ENCODE results near the gene TBX15.
"Not testable (repeated sequence)": the region's sequence is repeated elsewhere in the genome, so short reads cannot be mapped to it uniquely, and the experiment has no call there.

Gene TBX15

GRCh38 chr1:118958937-118959631, 29.1 kb downstream of the TBX15 start:
- DNase-seq (ENCODE audit: low read depth), result no peak
- no peak overlapping the region for H3K4me3 ChIP-seq (ENCODE audit: low read depth, low read length)
- no peak for TF ChIP-seq CTCF (IDR thresholded peaks at IDR 0.05; ENCODE audit: low read depth, low read length, missing control alignments)

DNA sequence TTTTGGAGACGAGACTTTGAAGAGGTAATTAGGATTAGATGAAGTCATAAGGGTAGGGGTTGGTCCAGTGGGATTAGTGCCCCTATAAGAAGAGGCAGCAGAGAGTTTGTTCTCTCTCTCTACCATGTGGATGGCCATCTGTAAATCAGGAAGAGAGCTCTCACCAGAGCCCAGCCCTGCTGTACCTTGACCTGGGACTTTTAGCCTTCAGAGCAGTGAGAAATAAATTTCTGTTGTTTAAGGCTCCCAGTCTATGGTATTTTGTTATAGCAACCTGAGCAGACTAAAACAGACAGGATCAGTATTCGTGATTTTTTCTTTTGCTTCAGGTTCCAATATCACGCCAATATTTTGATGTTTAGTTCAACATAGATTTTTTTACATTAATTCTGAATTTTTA, 30.0 kb downstream of the TBX15 start:
- no peak overlapping the region for H3K4me3 ChIP-seq (ENCODE audit: low read depth, low read length)
- TF ChIP-seq CTCF (IDR thresholded peaks at IDR 0.05; ENCODE audit: low read depth, low read length, missing control alignments), result no peak
- DNase-seq (ENCODE audit: low read depth), result no peak

- not testable (repeated sequence) for H3K4me3 ChIP-seq (ENCODE audit: low read depth, low read length); DNase-seq (ENCODE audit: low read depth)
Observed at GRCh38 chr1:118957579-118957978, 30.6 kb downstream of the TBX15 start.

DNA sequence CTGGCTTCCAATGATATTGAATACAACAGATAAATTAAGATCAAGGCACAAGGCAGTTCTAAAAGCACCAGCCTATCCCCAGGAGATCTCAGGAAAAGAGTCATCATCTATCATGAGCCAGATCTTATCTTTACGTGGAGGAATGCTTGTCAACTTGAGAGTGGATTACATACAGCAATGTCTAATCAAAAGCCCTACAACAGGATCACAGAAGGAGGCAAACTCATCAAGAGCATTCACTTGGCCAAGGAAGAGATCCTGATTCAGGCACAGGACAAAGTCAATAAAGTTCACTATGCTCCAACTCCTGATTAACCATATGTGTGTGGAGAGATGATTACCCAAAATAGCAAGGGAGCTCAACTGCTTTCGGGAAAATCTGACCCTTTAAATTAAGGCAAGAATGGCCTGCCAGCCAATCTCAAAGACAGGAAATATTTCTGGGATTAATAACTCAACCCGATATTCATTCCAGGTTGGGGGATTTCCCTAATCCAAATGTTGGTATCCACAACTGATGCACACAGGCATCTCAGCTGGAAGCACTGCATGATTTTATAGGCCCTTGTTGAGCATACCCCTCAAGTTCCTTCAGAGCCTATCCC, 33.7 kb downstream of the TBX15 start:
- no peak for DNase-seq (ENCODE audit: low read depth)
- TF ChIP-seq CTCF (IDR thresholded peaks at IDR 0.05; ENCODE audit: low read depth, low read length, missing control alignments), result no peak

DNA sequence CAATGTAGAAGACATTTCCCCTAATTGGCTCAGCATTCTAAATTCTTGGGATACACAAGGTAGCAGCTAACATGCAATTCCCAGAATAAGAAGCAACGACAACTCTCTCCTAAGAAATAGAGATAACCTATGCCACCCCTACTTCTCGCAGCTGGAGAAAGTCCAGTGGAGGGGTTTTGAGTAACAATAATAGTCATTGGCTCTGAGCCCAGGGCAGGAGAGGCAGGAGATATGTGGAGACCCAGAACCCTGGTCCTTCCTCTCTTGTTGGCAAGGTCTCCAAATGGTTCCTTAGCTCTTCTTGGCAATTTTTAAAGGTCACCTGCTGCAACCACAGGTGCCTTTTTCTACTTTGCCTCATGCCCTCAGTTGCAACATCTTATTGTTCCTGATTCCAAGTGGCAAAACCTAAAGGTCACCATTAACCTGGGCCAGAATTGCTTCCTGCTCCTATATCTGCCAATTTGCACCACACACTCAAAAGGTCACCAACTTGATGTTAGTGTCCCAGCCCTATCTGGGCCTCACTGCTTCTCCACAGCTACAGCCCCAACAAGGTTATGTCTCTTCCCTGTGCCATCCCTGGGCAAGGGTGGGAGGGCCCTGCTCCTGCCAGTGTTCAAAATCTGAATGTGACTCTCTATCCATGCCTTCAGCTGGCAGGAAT, 36.7 kb downstream of the TBX15 start:
- H3K4me3 ChIP-seq (ENCODE audit: low read depth, low read length), result no peak overlapping the region
- TF ChIP-seq CTCF (IDR thresholded peaks at IDR 0.05; ENCODE audit: low read depth, low read length, missing control alignments), result no peak
- DNase-seq (ENCODE audit: low read depth), result no peak

More for the DNA sequence above, 33.7 kb downstream of the TBX15 start:
- no peak overlapping the region for H3K4me3 ChIP-seq (ENCODE audit: low read depth, low read length)

- H3K4me3 ChIP-seq (ENCODE audit: low read depth, low read length), result no peak overlapping the region
- DNase-seq (ENCODE audit: low read depth), result no peak
- no peak for TF ChIP-seq CTCF (IDR thresholded peaks at IDR 0.05; ENCODE audit: low read depth, low read length, missing control alignments)
Observed at GRCh38 chr1:118949315-118949714, 38.8 kb downstream of the TBX15 start.

DNA sequence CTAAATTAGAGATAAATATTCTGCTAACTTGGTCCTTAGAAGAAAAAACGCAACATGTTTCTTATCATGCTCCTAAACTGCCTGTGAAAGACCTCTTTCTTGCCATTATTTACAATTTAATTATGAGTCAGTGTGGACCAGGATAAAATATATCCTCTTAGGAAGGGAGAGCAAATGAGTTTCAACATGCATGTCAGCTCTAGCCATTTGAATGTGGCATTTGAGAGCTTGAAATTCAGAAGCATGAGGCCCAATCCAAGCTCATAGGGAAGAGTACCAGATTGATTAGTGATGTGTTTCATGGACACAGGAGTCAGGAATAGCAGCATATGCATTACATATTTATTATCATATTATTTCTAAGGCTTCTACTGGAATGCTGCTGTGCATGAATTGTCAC, 39.3 kb downstream of the TBX15 start:
- no peak overlapping the region for H3K4me3 ChIP-seq (ENCODE audit: low read depth, low read length)
- TF ChIP-seq CTCF (IDR thresholded peaks at IDR 0.05; ENCODE audit: low read depth, low read length, missing control alignments), result no peak

More for the DNA sequence above, 39.3 kb downstream of the TBX15 start:
- DNase-seq (ENCODE audit: low read depth), result no peak
